CD4-positive, alpha-beta T cell treated with Interleukin-12 subunit alpha and Interleukin-12 subunit beta, for 1 hour (primary cell): ENCODE results near the gene KIF7.
"Not testable (repeated sequence)": the region's sequence is repeated elsewhere in the genome, so short reads cannot be mapped to it uniquely, and the experiment has no call there.

Experiments used
- DNase-seq: peaks from one replicate; pipeline ENCODE4 v3.0.0-alpha.2; 2020

Gene KIF7, protein sequence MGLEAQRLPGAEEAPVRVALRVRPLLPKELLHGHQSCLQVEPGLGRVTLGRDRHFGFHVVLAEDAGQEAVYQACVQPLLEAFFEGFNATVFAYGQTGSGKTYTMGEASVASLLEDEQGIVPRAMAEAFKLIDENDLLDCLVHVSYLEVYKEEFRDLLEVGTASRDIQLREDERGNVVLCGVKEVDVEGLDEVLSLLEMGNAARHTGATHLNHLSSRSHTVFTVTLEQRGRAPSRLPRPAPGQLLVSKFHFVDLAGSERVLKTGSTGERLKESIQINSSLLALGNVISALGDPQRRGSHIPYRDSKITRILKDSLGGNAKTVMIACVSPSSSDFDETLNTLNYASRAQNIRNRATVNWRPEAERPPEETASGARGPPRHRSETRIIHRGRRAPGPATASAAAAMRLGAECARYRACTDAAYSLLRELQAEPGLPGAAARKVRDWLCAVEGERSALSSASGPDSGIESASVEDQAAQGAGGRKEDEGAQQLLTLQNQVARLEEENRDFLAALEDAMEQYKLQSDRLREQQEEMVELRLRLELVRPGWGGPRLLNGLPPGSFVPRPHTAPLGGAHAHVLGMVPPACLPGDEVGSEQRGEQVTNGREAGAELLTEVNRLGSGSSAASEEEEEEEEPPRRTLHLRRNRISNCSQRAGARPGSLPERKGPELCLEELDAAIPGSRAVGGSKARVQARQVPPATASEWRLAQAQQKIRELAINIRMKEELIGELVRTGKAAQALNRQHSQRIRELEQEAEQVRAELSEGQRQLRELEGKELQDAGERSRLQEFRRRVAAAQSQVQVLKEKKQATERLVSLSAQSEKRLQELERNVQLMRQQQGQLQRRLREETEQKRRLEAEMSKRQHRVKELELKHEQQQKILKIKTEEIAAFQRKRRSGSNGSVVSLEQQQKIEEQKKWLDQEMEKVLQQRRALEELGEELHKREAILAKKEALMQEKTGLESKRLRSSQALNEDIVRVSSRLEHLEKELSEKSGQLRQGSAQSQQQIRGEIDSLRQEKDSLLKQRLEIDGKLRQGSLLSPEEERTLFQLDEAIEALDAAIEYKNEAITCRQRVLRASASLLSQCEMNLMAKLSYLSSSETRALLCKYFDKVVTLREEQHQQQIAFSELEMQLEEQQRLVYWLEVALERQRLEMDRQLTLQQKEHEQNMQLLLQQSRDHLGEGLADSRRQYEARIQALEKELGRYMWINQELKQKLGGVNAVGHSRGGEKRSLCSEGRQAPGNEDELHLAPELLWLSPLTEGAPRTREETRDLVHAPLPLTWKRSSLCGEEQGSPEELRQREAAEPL (N-terminal part only)

DNA sequence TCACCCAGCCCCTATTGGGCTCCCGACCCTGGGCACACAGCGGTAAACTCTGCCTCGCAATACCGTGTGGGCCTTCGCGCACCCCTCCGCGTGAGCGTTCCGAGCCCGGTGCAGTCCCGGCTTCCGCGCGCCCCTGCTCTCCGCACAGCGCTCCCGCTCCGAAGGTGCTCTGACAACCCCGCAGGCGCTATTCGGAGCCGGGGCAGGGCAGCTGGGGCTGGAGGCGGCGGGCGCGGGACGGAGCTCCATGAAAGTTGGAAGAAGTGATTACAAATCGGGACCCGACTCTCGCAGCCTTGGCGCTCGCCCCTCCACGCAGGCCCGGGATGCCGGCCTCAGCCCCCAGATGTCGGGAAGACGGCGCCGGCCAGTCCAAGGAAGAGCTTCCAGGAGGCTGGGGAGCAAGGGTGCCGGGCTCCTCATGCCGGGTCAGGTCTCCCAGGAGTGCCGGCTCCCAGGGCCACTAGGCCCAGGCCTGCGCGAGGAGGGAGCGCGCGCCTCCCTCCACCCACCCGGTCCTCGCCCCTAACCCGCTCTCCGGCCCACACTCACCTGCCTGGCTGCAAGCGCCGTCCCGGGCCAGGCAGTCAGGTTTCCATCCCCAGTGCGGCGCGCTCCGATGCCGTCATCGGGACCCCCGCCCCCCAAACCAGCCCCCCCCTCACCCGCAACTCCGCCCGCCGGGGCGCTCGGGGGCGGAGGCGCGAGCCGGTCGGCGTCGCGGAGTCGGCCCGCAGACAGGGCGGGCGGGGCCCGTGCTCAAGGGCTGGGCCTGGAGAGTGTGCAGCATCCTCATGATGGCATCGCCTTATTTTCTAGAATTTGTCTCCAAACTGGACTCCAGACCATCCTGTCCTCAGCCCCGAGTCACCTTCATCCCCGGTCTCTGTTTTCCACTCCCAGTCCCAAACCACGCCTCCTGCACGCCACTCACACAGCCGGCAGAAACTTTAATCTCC is at the start of gene KIF7:
TSS of gene KIF7 (minus strand) at position 621 of the 959 bp plus-strand sequence. CDS start 2,537 bp downstream, outside the sequence.
- no peak for DNase-seq

DNA sequence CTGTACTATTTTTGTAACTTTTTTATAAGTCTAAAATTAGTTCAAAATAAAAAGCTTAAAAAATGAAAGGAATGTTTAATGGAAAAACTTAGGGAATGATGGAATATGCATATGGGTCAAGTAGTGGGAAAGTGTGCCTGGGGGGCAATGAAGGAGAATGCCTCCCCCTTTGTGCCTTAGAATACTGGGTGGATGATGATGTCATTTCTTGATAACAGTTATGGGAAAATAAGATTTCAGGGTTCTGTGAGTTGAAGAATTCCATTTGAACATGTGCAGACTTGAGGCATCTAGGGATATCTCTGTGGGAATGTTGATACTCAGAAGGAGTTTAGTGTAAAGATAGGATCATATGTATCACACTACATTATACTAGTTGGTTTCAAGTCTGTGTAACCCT is 49.1 kb upstream of the KIF7 start:
- no peak for DNase-seq

DNA sequence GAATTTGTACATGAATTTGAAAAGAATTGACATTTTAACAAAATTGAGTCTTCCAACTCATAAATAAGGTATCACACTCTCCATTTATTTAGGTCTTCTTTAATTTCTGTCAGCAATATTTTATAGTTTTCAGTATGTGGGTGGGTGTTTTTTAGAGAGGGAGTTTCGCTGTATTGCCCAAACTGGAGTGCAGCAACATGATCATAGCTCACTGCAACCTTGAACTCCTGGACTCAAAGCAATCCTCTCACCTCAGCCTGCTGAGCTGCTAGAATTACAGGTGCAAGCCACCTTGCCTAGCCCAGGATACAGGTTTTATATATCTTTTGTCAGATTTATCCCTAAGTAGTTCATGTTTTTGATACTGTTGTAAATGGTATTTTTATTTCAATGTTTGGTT is 39.9 kb upstream of the KIF7 start:
- no peak for DNase-seq

DNA sequence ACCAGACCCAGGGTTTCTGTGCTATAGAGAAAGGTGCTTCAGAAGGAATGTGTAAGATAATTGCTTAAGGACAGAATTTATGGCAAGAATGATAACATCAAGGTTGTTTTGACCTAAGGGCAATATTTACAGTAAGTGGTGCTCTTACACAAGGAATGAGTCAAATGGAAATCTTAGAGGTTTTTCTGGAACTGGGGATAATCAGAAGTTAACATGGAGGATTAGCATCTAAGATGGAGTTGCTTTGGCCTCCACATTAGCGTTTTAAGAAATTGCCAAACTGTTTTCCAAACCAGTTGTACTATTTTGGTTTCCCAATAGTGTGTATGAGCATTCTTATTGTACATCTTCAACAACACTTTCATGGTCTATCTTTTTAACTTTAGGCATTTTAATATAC is 38.4 kb upstream of the KIF7 start:
- no peak for DNase-seq

DNA sequence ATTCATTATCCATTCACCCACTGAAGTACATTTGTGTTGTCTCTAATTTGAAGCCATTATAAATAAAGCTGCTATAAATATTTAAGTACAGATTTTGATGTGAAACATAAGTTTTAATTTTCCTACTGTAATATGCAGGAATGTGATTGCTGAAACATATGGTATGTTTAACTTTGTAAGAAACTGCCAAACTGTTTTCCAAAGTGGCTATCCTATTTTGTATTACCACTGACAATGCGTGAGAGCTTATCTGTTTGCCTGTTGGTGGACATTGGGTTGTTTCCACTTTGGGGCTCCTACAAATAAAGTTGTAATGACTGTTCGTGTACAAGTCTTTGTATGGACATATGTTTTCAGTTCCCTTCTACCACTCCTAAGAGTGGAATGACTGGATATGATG is 37.8 kb upstream of the KIF7 start:
- no peak for DNase-seq

DNA sequence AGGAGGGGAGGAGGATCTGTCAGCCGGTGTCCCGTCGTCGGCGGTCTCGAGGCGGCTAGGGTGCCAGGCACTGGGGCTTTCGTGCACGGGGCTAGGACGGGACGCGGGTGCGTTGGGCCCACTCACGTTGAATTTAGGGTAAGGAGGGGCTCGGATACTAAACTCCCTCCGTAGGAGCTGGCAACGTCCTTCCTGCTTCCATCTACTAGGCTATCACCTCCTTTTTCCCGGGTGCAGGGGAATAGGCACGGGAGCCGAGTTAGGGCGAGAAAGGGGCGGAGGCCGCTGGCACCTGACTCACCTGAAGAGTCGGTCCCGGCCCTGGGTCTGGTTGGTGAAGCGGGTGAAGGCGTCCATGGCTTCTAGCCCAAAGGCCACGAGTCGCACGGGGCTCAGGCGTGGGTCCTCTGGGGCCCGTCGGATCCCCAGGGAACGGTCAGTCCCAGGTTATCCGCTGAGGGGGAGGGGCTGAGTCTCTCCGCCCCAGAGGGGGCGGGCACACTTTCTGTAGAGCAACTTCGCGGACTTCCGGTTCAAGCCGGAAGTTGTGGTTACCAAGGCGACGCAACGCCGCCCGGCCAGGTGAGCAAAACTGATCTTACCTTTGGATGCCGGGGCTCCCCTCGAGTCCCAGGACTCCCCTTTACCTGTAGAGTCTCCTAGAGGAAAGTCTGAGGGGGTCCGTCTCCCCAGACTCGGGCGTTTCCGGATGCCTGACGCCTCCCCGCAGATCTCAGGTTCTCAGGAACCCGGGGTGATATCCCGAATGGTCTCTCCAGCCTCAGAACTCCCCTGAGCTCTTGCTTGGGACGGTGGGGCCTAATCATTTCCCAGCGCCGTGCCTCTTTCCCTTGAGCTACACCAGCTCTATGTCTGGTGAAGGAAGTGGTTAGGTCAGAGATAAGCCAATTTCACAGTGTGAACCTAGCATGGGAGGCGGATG is 35.3 kb upstream of the KIF7 start, which contains the start of the genes PEX11A and WDR93:
TSS of gene PEX11A (minus strand) at position 479 of the 943 bp plus-strand sequence. CDS start at position 357, 122 bp downstream.
TSS of gene WDR93 (plus strand) at position 536 of the 943 bp plus-strand sequence. CDS start 10,936 bp downstream, outside the sequence.
- peak; percentile 80 for DNase-seq

DNA sequence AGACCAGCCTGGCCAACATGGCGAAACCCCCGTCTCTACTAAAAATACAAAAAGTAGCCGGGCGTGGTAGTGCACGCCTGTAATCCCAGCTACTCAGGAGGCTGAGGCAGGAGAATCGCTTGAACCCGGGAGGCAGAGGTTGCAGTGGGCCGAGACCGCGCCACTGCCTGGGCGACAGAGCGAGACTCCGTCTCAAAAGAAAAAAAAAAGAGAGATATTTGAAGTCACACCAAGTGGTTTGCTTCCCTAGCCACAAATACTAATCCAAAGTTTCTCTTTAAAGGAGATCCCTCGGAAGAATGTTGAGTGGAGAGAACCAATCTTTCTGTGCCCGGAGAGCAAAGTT is 34.6 kb upstream of the KIF7 start:
- not testable (repeated sequence) for DNase-seq

DNA sequence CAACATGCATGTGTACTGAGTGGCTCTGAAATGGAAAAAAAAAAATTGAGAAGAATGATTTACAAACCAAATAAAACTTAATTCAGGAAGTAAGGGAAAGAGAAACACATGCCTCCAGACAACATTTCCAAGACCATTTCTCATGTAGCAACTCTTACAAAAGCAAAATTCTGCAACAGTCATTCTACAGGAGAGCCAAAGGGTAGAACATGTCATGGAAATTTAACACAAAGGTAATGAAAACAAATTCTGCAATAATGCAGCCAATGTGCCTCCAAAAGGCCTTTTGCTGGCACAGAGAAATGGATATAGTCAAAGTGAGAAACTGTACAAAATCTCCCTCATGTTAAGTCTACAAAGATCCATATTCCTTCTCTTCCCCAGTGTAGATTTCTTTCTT is 31.3 kb upstream of the KIF7 start:
- DNase-seq, result no peak

DNA sequence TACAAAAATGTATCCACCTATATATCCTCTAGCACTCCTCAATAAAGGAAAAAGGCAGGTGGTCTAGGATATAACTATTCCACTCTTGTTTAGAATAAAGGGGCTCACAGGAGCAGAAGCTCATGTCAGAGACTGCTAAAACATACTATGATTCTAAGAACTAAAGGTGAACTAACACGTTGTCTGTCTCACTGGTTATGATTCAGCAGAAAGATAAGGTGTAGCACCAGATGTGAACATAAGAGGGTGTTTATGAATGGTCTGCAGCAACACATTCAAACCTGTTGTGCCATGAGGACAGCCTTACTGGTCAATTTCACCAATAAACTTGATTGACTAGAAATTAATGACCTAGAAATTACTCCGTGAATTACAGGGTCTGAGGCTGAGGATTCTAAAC is 30.7 kb upstream of the KIF7 start:
- no peak for DNase-seq

DNA sequence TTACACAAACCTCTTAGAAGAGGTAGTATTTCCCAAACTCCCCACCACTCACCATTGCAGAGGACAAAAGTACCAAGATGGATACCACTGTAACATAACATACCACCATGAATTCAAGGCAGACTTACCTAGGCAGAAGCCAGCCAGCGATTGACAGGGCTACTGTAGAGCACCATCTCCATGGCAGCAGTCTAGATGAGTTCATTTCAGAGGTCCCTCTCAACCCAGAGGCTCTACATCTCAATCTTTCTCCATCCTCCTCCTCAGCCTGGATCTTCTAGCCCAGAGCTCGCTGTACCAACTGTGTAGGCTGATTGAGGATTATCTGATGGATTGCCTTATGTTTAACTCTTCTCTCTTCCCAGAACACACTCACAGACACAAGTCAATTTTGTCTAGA is 25.9 kb upstream of the KIF7 start:
- no peak for DNase-seq

DNA sequence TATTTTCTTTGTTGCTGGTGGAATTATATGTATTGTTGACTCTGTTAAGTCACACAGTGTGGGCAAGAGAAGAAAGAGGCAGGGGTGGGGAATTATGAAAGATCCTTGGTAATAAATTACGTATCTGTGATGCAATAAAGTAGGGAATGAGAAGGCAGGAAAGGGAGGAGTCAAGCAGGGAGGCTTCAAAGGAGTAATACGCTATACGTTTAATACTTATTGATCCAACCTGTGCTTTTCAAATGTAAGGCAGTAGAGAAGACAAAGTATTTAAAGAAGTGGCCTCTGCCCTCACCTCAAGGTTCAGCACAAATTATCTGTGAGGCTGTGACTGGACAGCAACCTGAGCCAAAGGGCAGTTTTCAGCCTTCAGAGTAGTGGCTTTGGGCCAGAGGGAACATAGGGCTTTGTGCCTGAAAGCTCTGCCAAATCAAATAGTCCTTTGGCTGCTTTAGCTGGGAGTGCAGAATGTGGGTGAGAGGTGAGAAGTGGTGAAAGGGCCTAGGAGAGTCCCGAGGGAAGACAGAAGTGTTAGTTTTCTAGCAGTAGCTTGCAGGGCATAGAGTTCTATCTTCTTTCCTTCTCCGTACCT is 25.1 kb upstream of the KIF7 start:
- DNase-seq, result no peak

DNA sequence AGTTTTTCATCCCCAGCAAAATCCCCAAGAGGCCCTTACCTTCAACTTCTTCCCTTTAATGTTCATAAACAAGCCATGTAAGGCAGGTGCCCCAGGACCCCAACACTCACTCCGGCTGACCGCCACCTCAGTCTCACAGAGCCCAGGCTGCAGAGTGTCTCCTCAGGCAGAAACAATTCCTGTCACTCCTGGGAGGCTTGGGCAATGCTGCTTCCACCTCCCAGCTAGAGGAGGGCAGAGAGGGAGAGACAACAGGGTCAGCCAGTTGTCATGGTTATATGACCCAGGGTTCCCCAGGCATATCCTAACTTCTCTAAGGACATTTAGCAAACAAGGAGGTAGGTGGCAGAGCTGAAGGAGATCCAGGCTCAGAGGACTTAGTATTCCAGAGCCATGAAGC is 23.9 kb upstream of the KIF7 start, which contains the start of gene PLIN1:
TSS of gene PLIN1 (minus strand) at position 156 of the 400 bp plus-strand sequence. CDS start 1,878 bp downstream, outside the sequence.
- DNase-seq, result no peak

DNA sequence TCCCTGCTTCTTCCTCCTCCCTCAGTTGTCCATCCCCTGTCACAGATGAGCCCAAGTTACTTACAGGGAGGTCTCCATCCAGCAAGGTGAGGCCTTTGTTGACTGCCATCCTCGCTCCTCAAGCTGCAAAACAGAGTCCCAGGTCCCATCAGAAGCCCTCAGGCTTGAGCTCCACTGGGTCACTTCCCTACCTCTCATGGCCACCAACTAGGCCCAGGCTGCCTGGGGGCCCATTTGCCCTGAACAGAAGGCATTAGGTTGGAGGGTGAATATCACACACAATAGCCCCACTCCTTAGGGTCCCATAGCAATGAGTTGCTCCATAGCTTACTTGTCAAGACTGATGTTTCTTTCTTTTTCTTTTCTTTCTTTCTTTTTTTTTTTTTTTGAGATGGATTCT is 22.1 kb upstream of the KIF7 start:
- DNase-seq, result no peak

DNA sequence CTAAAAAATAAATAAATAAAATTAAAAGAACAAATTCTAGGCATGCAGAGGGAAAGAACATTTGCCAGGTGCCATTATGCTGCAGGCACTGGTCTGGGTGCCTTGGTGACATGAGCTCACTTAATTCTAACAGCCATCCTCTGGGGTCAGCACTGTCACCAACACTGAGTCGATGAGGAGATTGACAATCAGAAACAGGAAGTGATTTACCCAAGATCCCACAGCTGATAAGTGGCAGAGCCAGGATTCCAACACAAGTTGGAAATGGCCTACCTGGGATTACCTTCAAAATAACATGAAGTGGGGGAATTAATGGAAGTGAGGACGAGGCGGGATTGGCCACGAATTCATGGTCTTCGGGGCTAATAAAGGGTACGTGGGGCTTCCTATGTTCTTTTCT is 20.3 kb upstream of the KIF7 start:
- DNase-seq, result no peak

DNA sequence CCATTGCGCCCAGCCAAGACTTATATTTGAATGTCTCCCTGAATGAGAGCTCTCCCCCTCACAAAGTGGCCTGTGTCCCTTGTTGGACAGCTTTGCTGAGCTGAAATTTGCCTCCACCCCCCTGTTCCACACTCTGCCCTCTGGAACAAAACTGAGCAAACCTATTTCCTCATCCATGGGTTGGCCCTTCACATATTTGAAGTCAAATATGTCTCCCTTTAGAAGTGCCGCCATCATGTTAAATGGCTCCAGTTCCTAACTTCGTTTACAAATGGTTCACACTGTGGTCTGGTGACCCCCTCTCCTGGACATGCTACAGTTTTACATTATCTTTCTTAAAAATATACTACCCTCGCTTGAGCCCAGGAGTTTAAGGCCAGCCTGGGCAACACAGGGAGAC is 19.3 kb upstream of the KIF7 start:
- no peak for DNase-seq

DNA sequence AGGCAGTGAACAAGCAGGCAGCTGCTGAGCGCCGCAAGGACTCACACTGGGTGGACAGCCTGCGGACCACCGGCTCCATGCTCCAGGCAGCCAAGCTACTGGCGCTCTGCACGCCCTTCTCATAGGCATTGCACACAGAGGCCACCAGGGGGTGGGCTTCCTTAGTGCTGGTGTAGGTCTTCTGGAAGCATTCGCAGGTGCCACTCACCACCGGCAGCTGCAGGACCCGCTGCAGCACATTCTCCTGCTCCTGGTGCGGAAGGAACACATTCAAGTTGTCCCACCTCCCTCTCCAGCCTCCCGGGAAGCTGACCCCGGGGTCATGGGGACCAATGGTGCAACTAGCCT is 17.9 kb upstream of the KIF7 start:
- peak; percentile 3 for DNase-seq

DNA sequence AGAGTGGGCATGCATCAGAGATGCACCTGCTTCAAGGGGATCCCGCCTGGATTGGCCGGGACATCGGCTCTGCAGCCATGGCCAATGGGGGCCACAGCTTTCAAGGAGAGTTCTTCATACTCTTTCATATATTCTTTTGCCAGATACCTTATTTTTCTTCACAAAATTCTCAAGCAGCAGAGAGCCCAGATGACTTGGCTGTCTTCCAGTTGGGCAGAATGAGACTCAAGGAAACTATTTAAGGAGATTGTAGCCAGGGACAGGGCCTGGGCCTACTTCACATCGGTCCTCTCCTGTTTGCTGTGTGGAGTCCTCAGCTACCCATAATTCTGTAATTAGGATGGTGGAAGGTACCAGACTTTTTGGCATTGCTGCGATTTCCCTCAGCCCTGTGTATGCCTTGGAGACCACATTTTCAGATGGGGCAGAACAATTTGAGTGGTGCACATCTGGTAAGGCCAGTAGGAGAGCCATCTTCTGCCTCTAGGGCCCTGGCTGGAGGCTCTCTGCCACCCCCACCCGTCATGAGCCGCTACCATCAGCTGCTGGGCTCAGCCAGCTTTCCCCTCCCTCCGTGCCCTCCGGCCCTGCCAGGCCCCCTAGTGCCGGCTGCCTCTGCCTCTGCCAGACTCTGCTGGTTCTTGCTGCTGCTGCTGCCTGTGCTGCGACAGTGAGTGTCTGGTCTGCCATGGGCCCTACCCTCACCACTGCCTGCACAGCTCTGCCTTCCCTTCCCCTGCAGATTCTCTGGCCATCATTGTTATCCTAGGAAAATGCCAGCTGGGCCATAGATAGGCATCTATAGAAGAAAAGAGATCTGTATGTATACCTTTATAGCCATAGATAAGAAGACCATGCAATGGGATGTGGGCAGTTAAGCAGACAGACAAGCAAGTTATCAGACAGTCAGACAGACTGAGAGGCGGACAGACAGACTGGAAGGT is 17.2 kb upstream of the KIF7 start:
- DNase-seq, result no peak

DNA sequence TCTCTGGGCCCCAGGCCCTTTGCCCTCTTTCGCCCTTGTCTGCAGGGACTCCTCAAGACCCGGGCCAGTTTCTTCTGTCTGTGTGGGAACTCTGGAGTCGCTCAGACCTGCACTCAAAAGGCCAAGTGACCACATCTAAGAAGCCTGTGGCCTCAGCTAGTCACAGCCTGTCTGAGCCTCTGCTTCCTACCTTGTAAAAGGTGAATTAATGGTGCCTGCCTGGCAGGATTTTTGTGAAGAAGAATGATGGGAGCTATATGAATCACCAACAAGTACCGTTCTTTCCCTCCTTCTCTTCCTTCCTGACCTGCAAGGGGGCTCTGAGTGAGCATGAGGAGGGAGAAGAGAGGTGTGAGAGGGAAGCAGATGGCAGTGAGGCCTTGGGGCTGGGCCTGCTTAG is 16.4 kb upstream of the KIF7 start:
- DNase-seq, result no peak
